SK-N-MC (cell line): ENCODE measurements around the gene MCRS1.

Source experiments
- EZH2 ChIP-seq: fragments of 200-600 bp; sonication (generic); IDR thresholded peaks from one replicate; pipeline ENCODE4 v1.6.1; 2017; ENCODE audit warnings: antibody characterized with exemption
- FOXP2 ChIP-seq: optimal IDR thresholded peaks from 2 replicates; pipeline ENCODE3; 2011; ENCODE audit warnings: mild to moderate bottlenecking, moderate library complexity; ENCODE audit not compliant: insufficient read depth; ENCODE audit errors: extremely low read length, control extremely low read depth
- POLR2AphosphoS5 ChIP-seq: IDR thresholded peaks from 2 replicates; pipeline ENCODE4 v1.6.1; 2012; ENCODE audit warnings: mild to moderate bottlenecking, low read depth, low read length, borderline replicate concordance

- TF ChIP-seq FOXP2, result no peak
- TF ChIP-seq EZH2, result no peak
- no peak for TF ChIP-seq POLR2AphosphoS5
These were observed 7.2 kb downstream of the MCRS1 start for GRCh38 chr12:49560695-49561094.
